HCT116 (cell line): ENCODE data around the gene COX6B2. TPM values are rescaled to one million over a fixed set of nuclear protein-coding genes. Genes with fewer than 3 reads are reported as not detected.
"Not testable (repeated sequence)": the region's sequence is repeated elsewhere in the genome, so short reads cannot be mapped to it uniquely, and the experiment has no call there.

Experiments used
- ATAC-seq: fragments of 200-7000 bp; cut with Tn5 transposase; 2 replicates; pipeline ENCODE4 v1.9.1; 2020; ENCODE audit warnings: mild to moderate bottlenecking, moderate library complexity
- BruUV-seq: library from RNA; stranded (reverse); fragments of 400-500 nt; replicated peaks from 2 replicates; lab custom pipeline; 2021; lab: Mats Ljungman, UMichigan
- CTCF ChIA-PET: fragments of 300-600 bp; sonication (Branson Sonifier 250); formaldehyde crosslinking; loops from one replicate; lab custom pipeline; 2021; ENCODE audit warnings: antibody characterized with exemption; lab: Charles Lee
- POLR2A ChIA-PET: fragments of 300-600, 350-600 bp; sonication (Branson Sonifier 250); formaldehyde crosslinking; loops from one replicate; lab custom pipeline; 2021; ENCODE audit warnings: antibody characterized with exemption; lab: Charles Lee
- RAD21 ChIA-PET, 2 experiments: fragments of 300-600 bp; sonication (Branson Sonifier 250); formaldehyde crosslinking; loops; one replicate each; lab custom pipeline; 2023; ENCODE audit warnings: low total read pairs in 2 of 2; ENCODE audit not compliant: uncharacterized antibody in 2 of 2, unreplicated experiment in 2 of 2, low non-redundant PET in 1 of 2; lab: Charles Lee
- DNase-seq: peaks from one replicate; pipeline ENCODE4 v3.0.0-alpha.2; 2010; ENCODE audit warnings: low read depth, low spot score
- H2AFZ ChIP-seq: fragments of 200-600 bp; shearing (Covaris generic), sonication (generic); 2 replicates; pipeline ENCODE4 v1.6.1; 2017; ENCODE audit warnings: low read depth, mixed run types, mixed read lengths, antibody characterized with exemption, low read length; ENCODE audit not compliant: poor library complexity, severe bottlenecking
- H3K27ac ChIP-seq: 2 replicates; pipeline ENCODE4 v1.5.1; 2012; ENCODE audit warnings: low read depth, low read length
- H3K27me3 ChIP-seq: fragments of 200-600 bp; sonication (generic); 2 replicates; pipeline ENCODE4 v1.6.1; 2016; ENCODE audit warnings: mixed run types, low read length, mixed read lengths; ENCODE audit not compliant: insufficient read depth
- H3K36me3 ChIP-seq, 2 experiments: fragments of 200-500 bp in 1 of 2; fragments of 200-600 bp in 1 of 2; sonication (Bioruptor generic) in 1 of 2; sonication (generic) in 1 of 2; 2 replicates each; pipeline versions ENCODE4 v1.5.1 to v1.6.1; 2014 to 2016; ENCODE audit warnings: low read length in 2 of 2, inconsistent platforms in 1 of 2, mixed read lengths in 1 of 2, mixed run types in 1 of 2; ENCODE audit not compliant: insufficient read depth in 2 of 2, control insufficient read depth in 1 of 2
- H3K4me1 ChIP-seq, 2 experiments: fragments of 200-600 bp in 1 of 2; sonication (generic) in 1 of 2; 2 replicates each; pipeline versions ENCODE4 v1.5.1 to v1.6.1; 2012 to 2017; ENCODE audit warnings: low read length in 2 of 2, inconsistent platforms in 1 of 2, mild to moderate bottlenecking in 1 of 2, mixed read lengths in 1 of 2, mixed run types in 1 of 2, moderate library complexity in 1 of 2; ENCODE audit not compliant: insufficient read depth in 2 of 2, control insufficient read depth in 1 of 2
- H3K4me2 ChIP-seq: fragments of 200-600 bp; sonication (generic); 2 replicates; pipeline ENCODE4 v1.6.1; 2017; ENCODE audit warnings: mixed run types, low read length, mixed read lengths
- H3K4me3 ChIP-seq, 2 experiments: fragments of 200-600 bp in 1 of 2; sonication (generic) in 1 of 2; replicated peaks in 1 of 2; 2 replicates each; pipeline ENCODE4 v1.5.1; 2011 to 2016; ENCODE audit warnings: low read length in 2 of 2, control low read depth in 1 of 2, low read depth in 1 of 2, mild to moderate bottlenecking in 1 of 2, mixed read lengths in 1 of 2, mixed run types in 1 of 2
- H3K79me2 ChIP-seq: fragments of 200-600 bp; sonication (generic); 2 replicates; pipeline ENCODE4 v1.6.1; 2017; ENCODE audit warnings: mild to moderate bottlenecking, mixed run types, low read length, moderate library complexity, mixed read lengths; ENCODE audit not compliant: insufficient read depth
- H3K9ac ChIP-seq: fragments of 200-600 bp; sonication (generic); 2 replicates; pipeline ENCODE4 v1.6.1; 2016; ENCODE audit warnings: low read length, mixed read lengths
- H3K9me2 ChIP-seq: fragments of 200-600 bp; sonication (generic), shearing (Covaris generic); 2 replicates; pipeline ENCODE4 v1.6.1; 2017; ENCODE audit warnings: mixed run types, mild to moderate bottlenecking, moderate library complexity; ENCODE audit not compliant: insufficient read depth
- H3K9me3 ChIP-seq, 2 experiments: fragments of 200-500 bp in 1 of 2; fragments of 200-600 bp in 1 of 2; sonication (Bioruptor generic) in 1 of 2; sonication (generic) in 1 of 2; 2 replicates each; pipeline ENCODE4 v1.6.1; 2014 to 2017; ENCODE audit warnings: low read length in 2 of 2, mixed read lengths in 2 of 2, inconsistent platforms in 1 of 2, low read depth in 1 of 2, mild to moderate bottlenecking in 1 of 2, mixed run types in 1 of 2, moderate library complexity in 1 of 2; ENCODE audit not compliant: control insufficient read depth in 1 of 2, insufficient read depth in 1 of 2
- H4K20me1 ChIP-seq: fragments of 200-600 bp; sonication (generic), shearing (Covaris generic); 2 replicates; pipeline ENCODE4 v1.6.1; 2017; ENCODE audit warnings: mixed run types, mild to moderate bottlenecking, moderate library complexity; ENCODE audit not compliant: insufficient read depth
- EGR1 ChIP-seq: IDR thresholded peaks from 2 replicates; pipeline ENCODE4 v1.6.1; 2012; ENCODE audit warnings: low read depth
- EZH2 ChIP-seq: fragments of 200-600 bp; sonication (generic); IDR thresholded peaks from 2 replicates; pipeline ENCODE4 v1.6.1; 2017; ENCODE audit warnings: antibody characterized with exemption, mixed run types
- FOSL1 ChIP-seq: IDR thresholded peaks from 2 replicates; pipeline ENCODE4 v1.6.1; 2012; ENCODE audit warnings: low read depth
- MAX ChIP-seq: IDR thresholded peaks from 2 replicates; pipeline ENCODE4 v1.6.1; 2012
- SRF ChIP-seq: IDR thresholded peaks from 2 replicates; pipeline ENCODE4 v1.6.1; 2012; ENCODE audit warnings: low read depth
- YY1 ChIP-seq: IDR thresholded peaks from 2 replicates; pipeline ENCODE4 v1.6.1; 2011; ENCODE audit warnings: low read length, low read depth, moderate library complexity, mild to moderate bottlenecking; ENCODE audit not compliant: insufficient replicate concordance; ENCODE audit errors: extremely low read depth
- ZBTB33 ChIP-seq: IDR thresholded peaks from 2 replicates; pipeline ENCODE4 v1.6.1; 2011; ENCODE audit warnings: mild to moderate bottlenecking, low read length, moderate library complexity; ENCODE audit not compliant: insufficient replicate concordance; ENCODE audit errors: extremely low read depth
- intact Hi-C: fragments of 100-400 bp; cut with micrococcal nuclease; formaldehyde crosslinking; loops from 2 replicates; pipeline ENCODE4 v1.10.0; 2022
- total RNA-seq: library from RNA; stranded (reverse); gene quantifications from one replicate; pipeline ENCODE4 v1.2.1, GENCODE V29; 2021; ENCODE audit not compliant: unreplicated experiment

The COX6B2 gene
- total RNA-seq, 1 experiment from 2014 or later, result 2.4 TPM

GRCh38 chr19:55329791-55330190 lies 24.7 kb downstream of the COX6B2 start:
- CTCF ChIA-PET, result interaction anchor here (1.3 kb wide), 1 partner anchor 10 kb away, joined by 3 read pairs; no protein-coding TSS in a partner anchor
- Histone ChIP-seq H3K4me1 (peaks cover 5 to 28% of the 10 kb centered on the region in 2 experiments; a peak in 3 of 4 replicates), H3K4me2 (peak overlapping the region; percentile 25; the same call in 1 of the 2 replicates)
- POLR2A ChIA-PET, H3K9ac ChIP-seq, H3K4me3 ChIP-seq, H2AFZ ChIP-seq, DNase-seq, H3K79me2 ChIP-seq, H4K20me1 ChIP-seq, H3K36me3 ChIP-seq, RAD21 ChIA-PET, H3K27me3 ChIP-seq, intact Hi-C loops, H3K27ac ChIP-seq, BruUV-seq, H3K9me2 ChIP-seq, H3K9me3 ChIP-seq: not testable (repeated sequence)
- TF ChIP-seq FOSL1, result peak; percentile 39; the same call in 1 of the 2 replicates
- peak; percentile 28; the same call in 1 of the 2 replicates for ATAC-seq

- H3K36me3 ChIP-seq, DNase-seq, H3K4me2 ChIP-seq, H4K20me1 ChIP-seq, H3K9me3 ChIP-seq, H3K79me2 ChIP-seq, H2AFZ ChIP-seq, BruUV-seq, H3K27ac ChIP-seq, H3K9ac ChIP-seq, H3K27me3 ChIP-seq, H3K4me3 ChIP-seq, H3K9me2 ChIP-seq, intact Hi-C loops, POLR2A ChIA-PET, RAD21 ChIA-PET: not testable (repeated sequence)
- peaks cover 5 to 25% of the 10 kb centered on the region in 2 experiments; a peak in 3 of 4 replicates for H3K4me1 ChIP-seq
- peak; percentile 58 for ATAC-seq
- CTCF ChIA-PET, result interaction anchor here (1.3 kb wide), 1 partner anchor 10 kb away, joined by 3 read pairs; no protein-coding TSS in a partner anchor
These were observed 25.7 kb downstream of the COX6B2 start for GRCh38 chr19:55328774-55329318.

- H2AFZ ChIP-seq, result no peak within 1 kb of the TSS
- RAD21 ChIA-PET, result no interaction called here
- TF ChIP-seq SRF, result no peak
- TF ChIP-seq EZH2, result no peak
- no peak for TF ChIP-seq MAX
- TF ChIP-seq ZBTB33, result no peak
- TF ChIP-seq EGR1, result no peak
- no peak for TF ChIP-seq YY1
These were observed 29.3 kb downstream of the COX6B2 start, which contains the start of gene TMEM150B for GRCh38 chr19:55325172-55325571. TSS of gene TMEM150B (minus strand) at chr19:55325341. CDS start at chr19:55321036, 4,305 bp downstream.

More at GRCh38 chr19:55325172-55325571, 29.3 kb downstream of the COX6B2 start, which contains the start of gene TMEM150B:
- no peaks in the 10 kb centered on the region for H3K79me2 ChIP-seq
- H3K36me3 ChIP-seq, result no peaks in the 10 kb centered on the region
- H3K27me3 ChIP-seq, result no peaks in the 10 kb centered on the region
- H3K9ac ChIP-seq, result no peak within 1 kb of the TSS
- BruUV-seq, result no TSS peak
- no peaks in the 10 kb centered on the region for H3K9me3 ChIP-seq
- ChIA-PET CTCF (no interaction called here), POLR2A (no interaction called here)
- H3K9me2 ChIP-seq, result no peaks in the 10 kb centered on the region
- H3K27ac ChIP-seq, result no peak within 1 kb of the TSS
- H3K4me2 ChIP-seq, result no peak within 1 kb of the TSS
- no peaks in the 10 kb centered on the region for H4K20me1 ChIP-seq
- peaks cover 5 to 19% of the 10 kb centered on the region in 2 experiments; a peak in 3 of 4 replicates for H3K4me1 ChIP-seq
- intact Hi-C loops, result no loop called here
- DNase-seq (no peak), ATAC-seq (no peak)
- no peak within 1 kb of the TSS for H3K4me3 ChIP-seq
